HepG2 (cell line): ENCODE measurements around the gene AXDND1. TPM values are rescaled to one million over a fixed set of nuclear protein-coding genes. Genes with fewer than 3 reads are reported as not detected.

ENCODE experiments used
- ATAC-seq: fragments of 200-7000 bp; cut with Tn5 transposase; 3 replicates; pipeline ENCODE4 v1.9.1; 2020; ENCODE audit warnings: mild to moderate bottlenecking, moderate library complexity
- BruUV-seq: library from RNA; stranded (reverse); fragments of 400-500 nt; replicated peaks from 2 replicates; lab custom pipeline; 2021; lab: Mats Ljungman, UMichigan
- CTCF ChIA-PET: fragments of 300-600 bp; formaldehyde crosslinking; extraction: SDS; loops from one replicate; lab custom pipeline; 2021; ENCODE audit warnings: low total read pairs, inconsistent platforms, low intra/inter-chr PET ratio; lab: Yijun Ruan, JAX
- POLR2A ChIA-PET: fragments of 350-600 bp; sonication (Branson Sonifier 250); formaldehyde crosslinking; loops from one replicate; lab custom pipeline; 2020; ENCODE audit warnings: antibody characterized with exemption, inconsistent platforms; lab: Yijun Ruan, JAX
- DNase-seq: peaks from one replicate; pipeline ENCODE4 v3.0.0-alpha.2; 2015; ENCODE audit warnings: low spot score
- FAIRE-seq: peaks from 3 replicates; lab custom pipeline; 2011; peaks lifted over from hg19 to GRCh38; lab: Jason Lieb, UNC
- H2AFZ ChIP-seq: one replicate; pipeline ENCODE4 v1.6.1; 2011; ENCODE audit warnings: low read length, inconsistent platforms
- H3K27ac ChIP-seq: fragments of 300-600 bp; 3 replicates; pipeline ENCODE4 v1.8.0; 2011; ENCODE audit warnings: mixed run types, mild to moderate bottlenecking, mixed read lengths, low read length, inconsistent platforms; ENCODE audit not compliant: insufficient read depth; ENCODE audit errors: extremely low read length
- H3K27me3 ChIP-seq, 2 experiments: fragments of 200-600 bp in 1 of 2; 2 replicates in 1 of 2; 3 replicates in 1 of 2; pipeline versions ENCODE4 v1.6.0 to v1.8.0; 2011; ENCODE audit warnings: low read length in 2 of 2, mild to moderate bottlenecking in 2 of 2, moderate library complexity in 2 of 2, inconsistent platforms in 1 of 2; ENCODE audit not compliant: insufficient read depth in 2 of 2, control insufficient read depth in 1 of 2
- H3K36me3 ChIP-seq, 2 experiments: fragments of 200-600 bp in 1 of 2; replicated peaks in 1 of 2; 2 replicates in 1 of 2; 3 replicates in 1 of 2; pipeline versions ENCODE4 v1.5.1 to v1.8.0; 2011; ENCODE audit warnings: low read length in 2 of 2, inconsistent platforms in 1 of 2; ENCODE audit not compliant: insufficient read depth in 2 of 2, control insufficient read depth in 1 of 2
- H3K4me1 ChIP-seq: 2 replicates; pipeline ENCODE4 v1.5.1; 2012; ENCODE audit warnings: low read length, inconsistent platforms; ENCODE audit not compliant: insufficient read depth
- H3K4me2 ChIP-seq: 2 replicates; pipeline ENCODE4 v1.6.0; 2011; ENCODE audit warnings: low read depth, low read length, inconsistent platforms
- H3K4me3 ChIP-seq, 3 experiments: fragments of 200-600 bp in 1 of 3; sonication (generic), shearing (Covaris generic) in 1 of 3; replicated peaks in 1 of 3; 2 replicates each; pipeline ENCODE4 v1.5.1; 2011 to 2016; ENCODE audit warnings: low read length in 3 of 3, inconsistent platforms in 2 of 3, low read depth in 2 of 3, mild to moderate bottlenecking in 2 of 3, control low read depth in 1 of 3, mixed read lengths in 1 of 3; ENCODE audit not compliant: insufficient read depth in 1 of 3
- H3K79me2 ChIP-seq: one replicate; pipeline ENCODE4 v1.6.1; 2011; ENCODE audit warnings: low read length, inconsistent platforms; ENCODE audit not compliant: insufficient read depth
- H3K9ac ChIP-seq: 2 replicates; pipeline ENCODE4 v1.6.0; 2011; ENCODE audit warnings: mild to moderate bottlenecking, low read depth, low read length, inconsistent platforms; ENCODE audit not compliant: insufficient read depth
- H3K9me3 ChIP-seq: 2 replicates; pipeline ENCODE4 v1.5.1; 2012; ENCODE audit warnings: mild to moderate bottlenecking, low read length
- H4K20me1 ChIP-seq: 2 replicates; pipeline ENCODE4 v1.6.0; 2011; ENCODE audit warnings: inconsistent platforms, mild to moderate bottlenecking, low read length, moderate library complexity; ENCODE audit not compliant: insufficient read depth
- HDAC6 ChIP-seq: fragments of 200-600 bp; sonication (generic); IDR thresholded peaks from 2 replicates; pipeline ENCODE4 v1.7.0; 2017; ENCODE audit warnings: mild to moderate bottlenecking, antibody characterized with exemption, low read length, low read depth
- KLF9 ChIP-seq: IDR thresholded peaks from 2 replicates; pipeline ENCODE4 v1.6.1; 2016; ENCODE audit warnings: low read depth
- PAWR ChIP-seq: sonication (generic); formaldehyde crosslinking; IDR thresholded peaks from 2 replicates; pipeline ENCODE4 v1.4.0; 2020; ENCODE audit warnings: missing genetic modification reagents, mild to moderate bottlenecking, borderline replicate concordance
- PAX8 ChIP-seq: sonication (generic); formaldehyde crosslinking; IDR thresholded peaks from 2 replicates; pipeline ENCODE4 v1.8.0; 2022; ENCODE audit warnings: mild to moderate bottlenecking, missing genetic modification reagents, borderline replicate concordance
- SOX6 ChIP-seq, 2 experiments: fragments of 450-650 bp in 1 of 2; sonication (generic) in 1 of 2; formaldehyde crosslinking in 1 of 2; IDR thresholded peaks; 2 replicates each; pipeline versions ENCODE4 v1.4.0 to v1.6.1; 2017 to 2020; ENCODE audit warnings: antibody characterized with exemption in 1 of 2, mild to moderate bottlenecking in 1 of 2, missing genetic modification reagents in 1 of 2
- SRSF4 ChIP-seq: fragments of 200-400 bp; formaldehyde crosslinking; IDR thresholded peaks from one replicate; pipeline ENCODE4 v1.6.1; 2018; ENCODE audit warnings: mild to moderate bottlenecking, low read depth, low read length, moderate library complexity; ENCODE audit not compliant: poor library complexity, severe bottlenecking
- THAP11 ChIP-seq: IDR thresholded peaks from 2 replicates; pipeline ENCODE4 v1.6.1; 2016; ENCODE audit warnings: missing biosample characterization, missing genetic modification reagents
- U2AF1 ChIP-seq: fragments of 200-400 bp; formaldehyde crosslinking; optimal IDR thresholded peaks from 2 replicates; pipeline ENCODE3; 2017; ENCODE audit warnings: mild to moderate bottlenecking, low read depth, low read length
- ZFP36L1 ChIP-seq: sonication (generic); formaldehyde crosslinking; IDR thresholded peaks from 2 replicates; pipeline ENCODE4 v1.8.0; 2022; ENCODE audit warnings: mild to moderate bottlenecking, missing genetic modification reagents, moderate library complexity
- ZNF460 ChIP-seq: sonication (generic); formaldehyde crosslinking; IDR thresholded peaks from 2 replicates; pipeline ENCODE4 v1.5.1; 2020; ENCODE audit warnings: missing genetic modification reagents, mild to moderate bottlenecking, borderline replicate concordance
- ZNF773 ChIP-seq: sonication (generic); formaldehyde crosslinking; IDR thresholded peaks from 2 replicates; pipeline ENCODE4 v1.4.0; 2020; ENCODE audit warnings: missing genetic modification reagents, borderline replicate concordance
- ZSCAN29 ChIP-seq: sonication (generic); formaldehyde crosslinking; conservative IDR thresholded peaks from 2 replicates; pipeline ENCODE4 v1.4.0; 2020; ENCODE audit warnings: mild to moderate bottlenecking, missing genetic modification reagents
- WGBS: methylation state at CpG from one replicate; pipeline ENCODE4 v1.1.6; 2017; ENCODE audit warnings: low lambda C conversion rate; 5-methylcytosine and 5-hydroxymethylcytosine counted together
- in situ Hi-C: cut with HindIII; loops from 2 replicates; pipeline ENCODE4 v1.10.0; 2017; ENCODE audit warnings: low pct_unique_long_range_greater_than_20kb; ENCODE audit not compliant: extremely low pct_ligation_motif_present
- intact Hi-C: fragments of 100-400 bp; cut with micrococcal nuclease; formaldehyde crosslinking; loops from one replicate; pipeline ENCODE4 v1.10.0; 2022; ENCODE audit not compliant: unreplicated experiment
- polyA plus RNA-seq, 8 experiments: library from polyadenylated mRNA; depleted of rRNA in 3 of 8; stranded (reverse) in 7 of 8; unstranded in 1 of 8; fragments of >200 nt; fragmentation: Illumina TruSeq in 4 of 8; extraction: Trizol in 4 of 8; gene quantifications; 2 replicates each; pipeline versions ENCODE4 v1.2.1 to v1.2.3, GENCODE V29; 2011 to 2016; ENCODE audit warnings: low read depth in 4 of 8, missing spikeins in 1 of 8, mixed read lengths in 1 of 8; ENCODE audit not compliant: insufficient read depth in 1 of 8
- total RNA-seq, 5 experiments: library from RNA; depleted of rRNA; stranded (reverse); fragments of >200 nt; fragmentation: Illumina TruSeq; extraction: Trizol; gene quantifications; 2 replicates each; pipeline ENCODE4 v1.2.3, GENCODE V29; 2016; ENCODE audit warnings: low read depth in 1 of 5
- TF ChIP-seq, protein P1 (sequence below): IDR thresholded peaks from 2 replicates; pipeline ENCODE4 v1.6.1; 2016; ENCODE audit warnings: mild to moderate bottlenecking, missing biosample characterization, missing genetic modification reagents
- TF ChIP-seq, protein P2 (sequence below): sonication (generic); formaldehyde crosslinking; IDR thresholded peaks from 2 replicates; pipeline ENCODE4 v1.8.0; 2022; ENCODE audit warnings: missing genetic modification reagents, mild to moderate bottlenecking, moderate library complexity, borderline replicate concordance
- TF ChIP-seq, protein P3 (sequence below): sonication (generic); formaldehyde crosslinking; IDR thresholded peaks from 2 replicates; pipeline ENCODE4 v1.4.0; 2020; ENCODE audit warnings: missing genetic modification reagents; ENCODE audit errors: not compliant biosample characterization
- TF ChIP-seq, protein P4 (sequence below): sonication (generic); formaldehyde crosslinking; IDR thresholded peaks from 2 replicates; pipeline ENCODE4 v1.4.0; 2020; ENCODE audit warnings: missing genetic modification reagents

The AXDND1 gene
- total and polyA plus RNA-seq, 2 of the 13 experiments (the other 11 are each of a cell fraction or from before 2014, with no cell fraction given): 0.15 to 0.40 TPM

DNA sequence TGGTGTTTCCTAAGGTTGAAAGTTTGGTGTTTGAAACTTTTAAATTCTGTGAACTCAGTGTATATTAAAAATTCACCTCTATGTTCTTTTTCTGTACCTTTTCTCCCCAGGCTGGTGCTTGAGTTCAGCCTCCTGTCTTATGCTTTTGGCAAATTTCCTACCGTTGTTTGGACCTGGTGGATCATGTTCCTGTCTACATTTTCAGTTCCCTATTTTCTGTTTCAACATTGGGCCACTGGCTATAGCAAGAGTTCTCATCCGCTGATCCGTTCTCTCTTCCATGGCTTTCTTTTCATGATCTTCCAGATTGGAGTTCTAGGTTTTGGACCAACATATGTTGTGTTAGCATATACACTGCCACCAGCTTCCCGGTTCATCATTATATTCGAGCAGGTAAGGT lies 24.9 kb upstream of the AXDND1 start:
- Histone ChIP-seq H3K27me3 (no peaks in the 10 kb centered on the region), H3K9ac (no peak overlapping the region), H2AFZ (no peak overlapping the region), H3K36me3 (peaks cover 2 to 24% of the 10 kb centered on the region in 2 experiments; a peak in 4 of 5 replicates), H4K20me1 (no peaks in the 10 kb centered on the region), H3K4me1 (peaks cover 9% of the 10 kb centered on the region), H3K79me2 (no peaks in the 10 kb centered on the region), H3K4me3 (no peak overlapping the region), H3K9me3 (no peaks in the 10 kb centered on the region), H3K4me2 (no peak overlapping the region), H3K27ac (no peak overlapping the region)
- ATAC-seq: no peak
- intact Hi-C loops (no loop called here), in situ Hi-C loops (no loop called here)
- CTCF ChIA-PET: no interaction called here
- FAIRE-seq: no peak
- WGBS: 92% methylated on average over 5 of the region's 5 CpGs
- DNase-seq: no peak
- POLR2A ChIA-PET: no interaction called here
- TF ChIP-seq PAWR (no peak), ZFP36L1 (CRISPR knock-in tag) (no peak), U2AF1 (no peak), ZSCAN29 (CRISPR knock-in tag) (no peak), SRSF4 (no peak), ZNF460 (CRISPR knock-in tag) (no peak), PAX8 (CRISPR knock-in tag) (no peak), KLF9 (CRISPR knock-in tag) (no peak), SOX6 (IDR thresholded peaks at IDR 0.05) (no peak), SOX6 (CRISPR knock-in tag; IDR thresholded peaks at IDR 0.05) (no peak), ZNF773 (CRISPR knock-in tag) (no peak), HDAC6 (no peak), THAP11 (CRISPR knock-in tag) (no peak)
- TF ChIP-seq, protein P1, sequence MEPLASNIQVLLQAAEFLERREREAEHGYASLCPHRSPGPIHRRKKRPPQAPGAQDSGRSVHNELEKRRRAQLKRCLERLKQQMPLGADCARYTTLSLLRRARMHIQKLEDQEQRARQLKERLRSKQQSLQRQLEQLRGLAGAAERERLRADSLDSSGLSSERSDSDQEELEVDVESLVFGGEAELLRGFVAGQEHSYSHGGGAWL: no peak
- TF ChIP-seq, protein P2, sequence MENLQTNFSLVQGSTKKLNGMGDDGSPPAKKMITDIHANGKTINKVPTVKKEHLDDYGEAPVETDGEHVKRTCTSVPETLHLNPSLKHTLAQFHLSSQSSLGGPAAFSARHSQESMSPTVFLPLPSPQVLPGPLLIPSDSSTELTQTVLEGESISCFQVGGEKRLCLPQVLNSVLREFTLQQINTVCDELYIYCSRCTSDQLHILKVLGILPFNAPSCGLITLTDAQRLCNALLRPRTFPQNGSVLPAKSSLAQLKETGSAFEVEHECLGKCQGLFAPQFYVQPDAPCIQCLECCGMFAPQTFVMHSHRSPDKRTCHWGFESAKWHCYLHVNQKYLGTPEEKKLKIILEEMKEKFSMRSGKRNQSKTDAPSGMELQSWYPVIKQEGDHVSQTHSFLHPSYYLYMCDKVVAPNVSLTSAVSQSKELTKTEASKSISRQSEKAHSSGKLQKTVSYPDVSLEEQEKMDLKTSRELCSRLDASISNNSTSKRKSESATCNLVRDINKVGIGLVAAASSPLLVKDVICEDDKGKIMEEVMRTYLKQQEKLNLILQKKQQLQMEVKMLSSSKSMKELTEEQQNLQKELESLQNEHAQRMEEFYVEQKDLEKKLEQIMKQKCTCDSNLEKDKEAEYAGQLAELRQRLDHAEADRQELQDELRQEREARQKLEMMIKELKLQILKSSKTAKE (CRISPR knock-in tag): no peak
- TF ChIP-seq, protein P3, sequence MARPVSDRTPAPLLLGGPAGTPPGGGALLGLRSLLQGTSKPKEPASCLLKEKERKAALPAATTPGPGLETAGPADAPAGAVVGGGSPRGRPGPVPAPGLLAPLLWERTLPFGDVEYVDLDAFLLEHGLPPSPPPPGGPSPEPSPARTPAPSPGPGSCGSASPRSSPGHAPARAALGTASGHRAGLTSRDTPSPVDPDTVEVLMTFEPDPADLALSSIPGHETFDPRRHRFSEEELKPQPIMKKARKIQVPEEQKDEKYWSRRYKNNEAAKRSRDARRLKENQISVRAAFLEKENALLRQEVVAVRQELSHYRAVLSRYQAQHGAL (CRISPR knock-in tag): no peak
- TF ChIP-seq, protein P4, sequence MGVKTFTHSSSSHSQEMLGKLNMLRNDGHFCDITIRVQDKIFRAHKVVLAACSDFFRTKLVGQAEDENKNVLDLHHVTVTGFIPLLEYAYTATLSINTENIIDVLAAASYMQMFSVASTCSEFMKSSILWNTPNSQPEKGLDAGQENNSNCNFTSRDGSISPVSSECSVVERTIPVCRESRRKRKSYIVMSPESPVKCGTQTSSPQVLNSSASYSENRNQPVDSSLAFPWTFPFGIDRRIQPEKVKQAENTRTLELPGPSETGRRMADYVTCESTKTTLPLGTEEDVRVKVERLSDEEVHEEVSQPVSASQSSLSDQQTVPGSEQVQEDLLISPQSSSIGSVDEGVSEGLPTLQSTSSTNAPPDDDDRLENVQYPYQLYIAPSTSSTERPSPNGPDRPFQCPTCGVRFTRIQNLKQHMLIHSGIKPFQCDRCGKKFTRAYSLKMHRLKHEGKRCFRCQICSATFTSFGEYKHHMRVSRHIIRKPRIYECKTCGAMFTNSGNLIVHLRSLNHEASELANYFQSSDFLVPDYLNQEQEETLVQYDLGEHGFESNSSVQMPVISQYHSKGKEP (CRISPR knock-in tag): no peak
- BruUV-seq: no TSS peak
